Ishikawa (cell line): Measurements from ENCODE around the gene SNAPIN.

ENCODE experiments used
- CREB1 ChIP-seq: IDR thresholded peaks from 2 replicates; pipeline ENCODE4 v1.6.1; 2012; ENCODE audit warnings: low read depth
- EGR1 ChIP-seq: IDR thresholded peaks from 2 replicates; pipeline ENCODE4 v1.6.1; 2012
- EP300 ChIP-seq: IDR thresholded peaks from 2 replicates; pipeline ENCODE4 v1.6.1; 2012; ENCODE audit warnings: borderline replicate concordance
- NFIC ChIP-seq: IDR thresholded peaks from 2 replicates; pipeline ENCODE4 v1.6.1; 2012
- RAD21 ChIP-seq: IDR thresholded peaks from 2 replicates; pipeline ENCODE4 v1.6.1; 2012; ENCODE audit warnings: low read depth
- TAF1 ChIP-seq: IDR thresholded peaks from 2 replicates; pipeline ENCODE4 v1.6.1; 2012; ENCODE audit warnings: low read depth, mild to moderate bottlenecking
- TEAD4 ChIP-seq: IDR thresholded peaks from 2 replicates; pipeline ENCODE4 v1.6.1; 2012
- YY1 ChIP-seq: IDR thresholded peaks from 2 replicates; pipeline ENCODE4 v1.6.1; 2012; ENCODE audit warnings: low read depth
- ZBTB7A ChIP-seq: IDR thresholded peaks from 2 replicates; pipeline ENCODE4 v1.6.1; 2012; ENCODE audit warnings: low read depth
- TF ChIP-seq, protein P1 (sequence below): IDR thresholded peaks from 2 replicates; pipeline ENCODE4 v1.6.1; 2012
- TF ChIP-seq, protein P2 (sequence below): IDR thresholded peaks from 2 replicates; pipeline ENCODE4 v1.6.1; 2012; ENCODE audit warnings: low read depth, mild to moderate bottlenecking

DNA sequence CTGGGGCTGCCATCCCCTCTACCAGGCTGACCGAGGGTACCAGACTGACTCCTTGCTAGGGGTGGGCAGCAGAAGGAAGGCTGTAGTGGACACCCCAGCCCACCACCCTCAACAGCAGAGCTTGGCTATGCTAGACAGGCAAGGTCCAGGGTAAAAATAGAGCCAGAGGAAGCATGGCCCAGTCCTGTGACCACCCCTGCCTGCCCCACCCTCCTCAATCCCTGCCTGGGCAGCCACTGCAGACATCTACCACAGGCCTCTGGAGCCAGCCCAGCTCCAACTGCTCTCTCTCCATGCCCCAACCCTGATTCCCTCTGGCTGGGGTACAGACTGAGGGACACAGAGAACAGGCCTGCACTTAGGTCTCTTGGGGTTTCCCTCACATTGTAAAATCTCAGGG, 28.5 kb upstream of the SNAPIN start:
- TF ChIP-seq, protein P1, sequence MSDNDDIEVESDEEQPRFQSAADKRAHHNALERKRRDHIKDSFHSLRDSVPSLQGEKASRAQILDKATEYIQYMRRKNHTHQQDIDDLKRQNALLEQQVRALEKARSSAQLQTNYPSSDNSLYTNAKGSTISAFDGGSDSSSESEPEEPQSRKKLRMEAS = no peak
- TF ChIP-seq, protein P2, sequence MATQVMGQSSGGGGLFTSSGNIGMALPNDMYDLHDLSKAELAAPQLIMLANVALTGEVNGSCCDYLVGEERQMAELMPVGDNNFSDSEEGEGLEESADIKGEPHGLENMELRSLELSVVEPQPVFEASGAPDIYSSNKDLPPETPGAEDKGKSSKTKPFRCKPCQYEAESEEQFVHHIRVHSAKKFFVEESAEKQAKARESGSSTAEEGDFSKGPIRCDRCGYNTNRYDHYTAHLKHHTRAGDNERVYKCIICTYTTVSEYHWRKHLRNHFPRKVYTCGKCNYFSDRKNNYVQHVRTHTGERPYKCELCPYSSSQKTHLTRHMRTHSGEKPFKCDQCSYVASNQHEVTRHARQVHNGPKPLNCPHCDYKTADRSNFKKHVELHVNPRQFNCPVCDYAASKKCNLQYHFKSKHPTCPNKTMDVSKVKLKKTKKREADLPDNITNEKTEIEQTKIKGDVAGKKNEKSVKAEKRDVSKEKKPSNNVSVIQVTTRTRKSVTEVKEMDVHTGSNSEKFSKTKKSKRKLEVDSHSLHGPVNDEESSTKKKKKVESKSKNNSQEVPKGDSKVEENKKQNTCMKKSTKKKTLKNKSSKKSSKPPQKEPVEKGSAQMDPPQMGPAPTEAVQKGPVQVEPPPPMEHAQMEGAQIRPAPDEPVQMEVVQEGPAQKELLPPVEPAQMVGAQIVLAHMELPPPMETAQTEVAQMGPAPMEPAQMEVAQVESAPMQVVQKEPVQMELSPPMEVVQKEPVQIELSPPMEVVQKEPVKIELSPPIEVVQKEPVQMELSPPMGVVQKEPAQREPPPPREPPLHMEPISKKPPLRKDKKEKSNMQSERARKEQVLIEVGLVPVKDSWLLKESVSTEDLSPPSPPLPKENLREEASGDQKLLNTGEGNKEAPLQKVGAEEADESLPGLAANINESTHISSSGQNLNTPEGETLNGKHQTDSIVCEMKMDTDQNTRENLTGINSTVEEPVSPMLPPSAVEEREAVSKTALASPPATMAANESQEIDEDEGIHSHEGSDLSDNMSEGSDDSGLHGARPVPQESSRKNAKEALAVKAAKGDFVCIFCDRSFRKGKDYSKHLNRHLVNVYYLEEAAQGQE = no peak
- TF ChIP-seq EP300 (no peak), EGR1 (no peak), TAF1 (no peak), RAD21 (no peak), NFIC (no peak), CREB1 (no peak), TEAD4 (no peak), YY1 (no peak), ZBTB7A (no peak)
